GM12864 (cell line): ENCODE measurements around the gene MYF5.

ENCODE experiments used
- DNase-seq: peaks from one replicate; pipeline ENCODE4 v3.0.0-alpha.2; 2011; ENCODE audit warnings: low read depth
- H3K4me3 ChIP-seq: 2 replicates; pipeline ENCODE4 v1.5.1; 2011; ENCODE audit warnings: mild to moderate bottlenecking, low read depth, low read length, control low read depth
- TF ChIP-seq, protein P1 (sequence below): IDR thresholded peaks from 2 replicates; pipeline ENCODE4 v1.5.1; 2011; ENCODE audit warnings: low read depth, mild to moderate bottlenecking, moderate library complexity, low read length, control low read depth, inconsistent platforms; ENCODE audit errors: missing control alignments

Gene MYF5

DNA sequence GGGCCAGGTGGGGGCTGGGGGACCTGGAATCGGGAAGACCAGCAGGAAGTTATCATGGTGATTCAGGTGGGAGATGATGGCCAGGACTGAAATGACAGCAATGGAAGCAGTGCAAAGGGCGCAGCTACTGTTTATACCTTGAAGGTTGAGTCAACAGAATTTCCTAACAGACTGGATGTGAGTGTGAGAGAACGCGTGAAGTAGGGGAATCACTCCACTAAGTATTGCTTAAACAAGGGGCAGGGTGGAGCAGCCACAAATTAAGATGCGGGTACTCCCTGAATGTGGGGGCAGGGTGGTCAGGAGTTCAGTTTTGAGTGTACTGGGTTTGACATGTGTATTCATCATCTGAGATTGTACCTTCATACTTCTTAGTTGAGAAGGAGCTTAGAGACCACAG, 45.1 kb downstream of the MYF5 start:
- TF ChIP-seq, protein P1, sequence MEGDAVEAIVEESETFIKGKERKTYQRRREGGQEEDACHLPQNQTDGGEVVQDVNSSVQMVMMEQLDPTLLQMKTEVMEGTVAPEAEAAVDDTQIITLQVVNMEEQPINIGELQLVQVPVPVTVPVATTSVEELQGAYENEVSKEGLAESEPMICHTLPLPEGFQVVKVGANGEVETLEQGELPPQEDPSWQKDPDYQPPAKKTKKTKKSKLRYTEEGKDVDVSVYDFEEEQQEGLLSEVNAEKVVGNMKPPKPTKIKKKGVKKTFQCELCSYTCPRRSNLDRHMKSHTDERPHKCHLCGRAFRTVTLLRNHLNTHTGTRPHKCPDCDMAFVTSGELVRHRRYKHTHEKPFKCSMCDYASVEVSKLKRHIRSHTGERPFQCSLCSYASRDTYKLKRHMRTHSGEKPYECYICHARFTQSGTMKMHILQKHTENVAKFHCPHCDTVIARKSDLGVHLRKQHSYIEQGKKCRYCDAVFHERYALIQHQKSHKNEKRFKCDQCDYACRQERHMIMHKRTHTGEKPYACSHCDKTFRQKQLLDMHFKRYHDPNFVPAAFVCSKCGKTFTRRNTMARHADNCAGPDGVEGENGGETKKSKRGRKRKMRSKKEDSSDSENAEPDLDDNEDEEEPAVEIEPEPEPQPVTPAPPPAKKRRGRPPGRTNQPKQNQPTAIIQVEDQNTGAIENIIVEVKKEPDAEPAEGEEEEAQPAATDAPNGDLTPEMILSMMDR, result no peak
- no peak for DNase-seq
- H3K4me3 ChIP-seq, result no peak overlapping the region

DNA sequence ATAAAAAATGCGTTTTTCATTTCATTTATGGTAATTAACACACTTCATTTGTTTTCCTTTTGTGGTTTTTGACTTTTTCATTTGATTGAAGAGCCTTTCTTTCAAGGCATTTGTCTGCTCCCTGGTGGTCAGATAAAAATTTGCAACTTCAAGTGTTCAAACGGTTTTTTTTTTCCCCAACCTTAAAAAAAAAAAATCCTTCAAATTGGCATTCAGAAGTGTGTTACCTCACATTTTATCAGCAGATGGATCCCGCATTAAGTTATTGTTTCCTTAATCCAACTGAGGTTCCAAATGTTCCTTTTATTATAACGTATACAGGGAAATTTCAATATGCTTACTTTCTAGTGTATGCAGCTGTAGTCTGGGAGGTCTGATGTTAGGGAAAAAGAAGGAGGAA, 47.2 kb downstream of the MYF5 start:
- no peak overlapping the region for H3K4me3 ChIP-seq
- TF ChIP-seq, protein P1, result peak; percentile 39
- DNase-seq, result no peak

DNA sequence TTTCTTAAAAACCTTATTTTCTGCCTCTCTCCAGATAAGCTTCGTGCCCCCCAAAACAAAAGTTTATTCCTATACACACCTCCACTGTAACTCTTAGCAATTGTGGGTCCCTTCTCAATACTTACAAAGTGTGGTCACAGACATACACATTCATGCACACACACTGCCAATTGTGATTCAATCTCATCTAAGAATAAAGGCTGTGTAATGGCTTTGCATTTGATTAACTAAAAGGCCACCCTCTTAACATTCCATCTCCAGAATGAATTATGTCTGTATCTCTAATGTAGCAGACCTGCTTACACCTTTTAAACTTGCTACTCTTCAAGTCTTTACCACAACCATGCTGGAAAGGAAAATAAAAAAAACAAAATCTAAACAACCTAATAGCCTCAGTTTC, 49.5 kb downstream of the MYF5 start:
- no peak for DNase-seq
- H3K4me3 ChIP-seq, result no peak overlapping the region
- TF ChIP-seq, protein P1, result no peak

DNA sequence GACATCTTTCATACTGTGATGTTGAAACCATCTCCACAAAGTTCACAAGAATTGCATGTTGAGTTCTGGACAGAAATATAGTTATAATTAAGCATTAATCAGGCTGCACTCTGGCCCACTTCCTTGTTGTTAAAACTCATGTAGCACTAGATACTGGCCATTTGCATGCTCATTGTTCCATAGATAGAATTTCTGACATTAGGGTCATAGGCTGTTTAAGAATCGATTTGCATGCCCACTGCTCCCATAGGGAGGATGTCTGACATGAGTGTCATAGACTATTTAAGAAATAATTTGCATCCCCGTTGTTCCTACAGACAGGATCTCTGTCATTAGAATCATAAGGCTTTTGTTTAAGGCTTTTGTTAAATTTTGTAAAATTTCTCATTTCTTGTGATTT, 50.2 kb downstream of the MYF5 start:
- no peak overlapping the region for H3K4me3 ChIP-seq
- no peak for DNase-seq
- TF ChIP-seq, protein P1, result no peak
